Right lung (tissue), 5 donors: ENCODE results near the gene GPN1. TPM values are rescaled to one million over a fixed set of nuclear protein-coding genes. Genes with fewer than 3 reads are reported as not detected.
"Not testable (repeated sequence)": the region's sequence is repeated elsewhere in the genome, so short reads cannot be mapped to it uniquely, and the experiment has no call there.

ENCODE experiments used
- DNase-seq, 2 donors: peaks; one replicate each; pipeline ENCODE4 v3.0.0-alpha.2; 2013
- polyA plus RNA-seq, 5 donors: library from polyadenylated mRNA; unstranded; fragments of 120-200 nt; gene quantifications; one replicate each; pipeline versions ENCODE4 v1.2.1 to v1.2.3, GENCODE V29; 2013; ENCODE audit warnings: inconsistent platforms in 1 of 5, low replicate concordance in 1 of 5; ENCODE audit not compliant: insufficient read length in 5 of 5, insufficient read depth in 1 of 5

Gene GPN1
- polyA plus RNA-seq, 5 donors: 51.2 to 68.1 (median 64.2) TPM

DNA sequence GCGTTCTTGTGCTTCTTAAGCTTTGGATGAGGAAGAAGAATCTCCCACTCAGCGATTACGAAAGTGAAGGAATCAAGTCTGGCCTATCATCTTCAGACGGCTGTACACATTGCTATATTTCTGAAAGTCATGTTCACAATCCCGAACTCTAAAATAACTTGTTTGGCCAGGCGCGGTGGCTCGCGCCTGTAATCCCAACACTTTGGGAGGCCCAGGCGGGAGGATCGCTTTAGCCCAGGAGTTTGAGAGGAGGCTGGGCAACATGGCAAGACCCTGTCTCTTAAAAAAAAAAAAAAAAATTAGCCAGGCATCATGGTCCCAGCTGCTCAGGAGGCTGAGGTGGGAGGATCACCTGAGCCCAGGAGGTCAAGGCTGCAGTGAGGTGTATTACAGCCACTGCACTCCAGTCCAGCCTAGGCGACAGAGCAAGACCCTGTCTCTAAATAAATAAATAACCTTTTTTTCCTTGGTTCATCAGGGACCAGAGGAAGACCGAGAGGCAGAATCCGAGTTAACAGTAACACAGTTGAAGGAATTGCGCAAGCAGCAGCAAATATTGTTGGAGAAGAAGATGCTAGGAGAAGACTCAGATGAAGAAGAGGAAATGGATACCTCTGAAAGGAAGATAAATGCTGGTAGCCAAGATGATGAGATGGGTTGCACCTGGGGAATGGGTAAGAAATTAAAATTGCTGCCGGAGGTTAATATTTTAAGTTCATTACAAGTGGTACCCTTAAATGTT lies 35.9 kb downstream of the GPN1 start:
- no peak for DNase-seq

DNA sequence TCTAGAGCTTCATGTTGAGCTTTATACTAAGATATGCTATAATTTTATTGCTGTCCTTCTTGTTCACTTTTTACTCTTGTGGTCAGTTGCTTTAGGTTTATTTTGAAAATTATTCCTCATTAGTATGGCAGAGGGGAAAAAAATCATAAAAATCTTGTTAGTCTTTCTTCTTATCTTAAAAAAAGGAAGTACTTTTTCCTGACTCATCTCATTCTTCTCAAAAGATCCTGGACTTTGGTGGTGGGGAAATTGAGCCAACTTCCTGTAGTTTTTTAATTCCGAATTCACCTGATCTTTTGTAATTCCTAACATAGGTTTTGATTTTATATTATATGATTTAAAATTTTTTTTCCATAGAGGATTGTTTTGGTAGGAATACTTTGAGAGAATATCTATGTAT lies 38.6 kb downstream of the GPN1 start:
- no peak for DNase-seq

DNA sequence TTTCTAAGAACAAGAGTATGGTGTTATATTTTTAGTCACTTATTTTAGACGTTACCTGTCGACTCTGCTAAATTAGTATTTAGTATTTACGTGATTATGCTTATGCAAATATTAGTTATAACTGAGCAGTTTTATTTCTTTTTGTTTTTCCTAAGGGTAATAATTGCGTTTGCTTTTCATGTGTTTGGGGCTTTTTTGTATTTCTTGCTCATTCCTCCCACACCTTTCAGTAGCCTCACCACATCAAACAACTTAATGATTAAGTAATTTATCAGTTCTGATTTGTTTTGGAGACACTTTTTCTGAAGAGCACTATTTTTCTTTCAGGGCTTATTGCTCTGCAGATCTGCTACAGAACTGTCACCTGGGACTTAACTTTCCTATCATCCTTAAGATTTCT lies 42.4 kb downstream of the GPN1 start:
- no peak for DNase-seq

DNA sequence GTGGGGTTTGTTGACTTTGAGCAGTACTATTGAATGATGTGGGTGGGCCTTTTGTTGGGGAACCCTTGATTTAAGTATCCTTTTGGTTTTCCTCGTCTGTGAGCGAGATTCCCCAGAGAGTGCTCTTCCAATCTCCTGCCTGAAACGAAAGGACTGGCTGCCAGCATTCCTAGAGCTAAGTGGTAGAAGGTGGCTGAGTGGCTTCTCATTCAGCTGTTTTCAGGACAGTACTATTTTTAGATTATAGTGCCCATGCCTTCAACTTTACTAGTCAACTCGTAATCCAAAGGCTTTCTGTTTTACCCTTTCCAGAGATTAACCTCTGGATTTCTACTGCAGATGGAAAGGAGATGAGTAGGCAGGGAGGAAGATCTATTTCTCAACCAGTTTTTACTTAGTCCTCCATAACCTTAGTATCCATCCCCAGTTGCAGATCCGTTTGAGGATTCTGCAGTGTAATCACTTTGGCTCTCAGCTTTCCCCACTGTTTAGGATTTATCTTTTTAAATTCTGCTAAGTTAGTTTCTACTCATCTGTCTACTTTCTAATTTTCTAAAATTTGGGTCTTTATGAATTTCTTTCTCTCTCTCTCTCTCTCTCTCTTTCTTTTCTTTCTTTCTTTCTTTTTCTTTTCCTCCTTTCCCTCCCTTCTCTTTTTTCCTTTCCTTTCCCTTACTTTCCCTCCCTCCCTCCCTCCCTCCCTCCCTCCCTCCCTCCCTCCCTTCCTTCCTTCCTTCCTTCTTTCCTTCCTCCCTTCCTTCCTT lies 44.1 kb downstream of the GPN1 start:
- no peak for DNase-seq

DNA sequence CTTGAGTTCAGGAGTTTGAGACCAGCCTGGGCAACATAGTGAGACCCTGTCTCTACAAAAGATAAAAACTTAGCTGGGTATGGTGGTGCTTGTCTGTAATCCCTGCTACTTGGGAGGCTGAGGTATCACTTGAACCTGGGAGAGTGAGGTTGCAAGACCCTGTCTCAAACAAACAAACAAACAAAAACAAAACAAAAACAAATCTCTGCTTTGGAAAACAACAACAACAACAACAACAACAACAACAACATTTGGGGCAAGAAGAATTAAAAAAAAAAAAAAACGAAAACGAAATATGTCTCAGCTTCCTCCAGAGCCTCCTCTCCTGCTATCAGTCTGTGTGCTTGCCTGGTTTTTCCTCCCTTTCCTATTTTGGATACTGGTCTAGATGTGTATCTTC lies 51.7 kb downstream of the GPN1 start:
- DNase-seq: no peak

DNA sequence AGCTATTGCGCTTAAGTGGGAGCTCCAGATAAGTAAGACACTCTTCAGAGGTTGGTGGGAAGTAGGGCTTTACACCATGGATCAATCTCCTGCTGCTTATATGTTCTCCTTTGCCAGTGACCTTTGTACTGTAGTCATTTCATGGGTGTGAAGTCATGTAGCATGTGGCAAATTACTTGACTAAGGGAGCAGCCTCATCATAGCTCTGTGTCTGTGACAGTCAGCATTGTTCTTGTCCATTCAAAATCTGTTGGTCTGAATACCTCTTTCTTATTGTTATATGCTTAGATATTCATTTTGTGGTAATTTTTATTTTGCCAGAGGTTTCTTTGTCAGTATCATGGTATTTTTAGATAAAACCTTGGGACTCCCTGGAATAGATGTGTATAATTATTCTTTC lies 53.0 kb downstream of the GPN1 start:
- DNase-seq: no peak

DNA sequence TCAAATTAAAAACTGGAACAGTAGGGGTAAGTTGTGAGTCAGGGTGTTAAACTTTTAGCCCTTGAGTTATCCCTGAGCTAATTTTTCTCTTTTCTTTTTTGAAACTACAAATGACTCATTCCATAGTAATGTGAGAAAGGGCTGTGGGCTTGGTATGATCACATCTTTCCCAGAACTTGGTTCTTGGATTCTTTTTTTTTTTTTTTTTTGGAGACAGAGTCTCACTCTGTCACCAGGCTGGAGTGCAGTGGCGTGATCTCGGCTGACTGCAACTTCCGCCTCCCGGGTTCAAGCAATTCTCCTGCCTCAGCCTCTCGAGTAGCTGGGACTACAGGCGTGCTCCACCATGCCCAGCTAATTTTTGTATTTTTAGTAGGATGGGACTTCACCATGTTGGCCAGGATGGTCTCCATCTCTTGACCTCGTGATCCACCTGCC lies 53.5 kb downstream of the GPN1 start:
- DNase-seq: not testable (repeated sequence)

DNA sequence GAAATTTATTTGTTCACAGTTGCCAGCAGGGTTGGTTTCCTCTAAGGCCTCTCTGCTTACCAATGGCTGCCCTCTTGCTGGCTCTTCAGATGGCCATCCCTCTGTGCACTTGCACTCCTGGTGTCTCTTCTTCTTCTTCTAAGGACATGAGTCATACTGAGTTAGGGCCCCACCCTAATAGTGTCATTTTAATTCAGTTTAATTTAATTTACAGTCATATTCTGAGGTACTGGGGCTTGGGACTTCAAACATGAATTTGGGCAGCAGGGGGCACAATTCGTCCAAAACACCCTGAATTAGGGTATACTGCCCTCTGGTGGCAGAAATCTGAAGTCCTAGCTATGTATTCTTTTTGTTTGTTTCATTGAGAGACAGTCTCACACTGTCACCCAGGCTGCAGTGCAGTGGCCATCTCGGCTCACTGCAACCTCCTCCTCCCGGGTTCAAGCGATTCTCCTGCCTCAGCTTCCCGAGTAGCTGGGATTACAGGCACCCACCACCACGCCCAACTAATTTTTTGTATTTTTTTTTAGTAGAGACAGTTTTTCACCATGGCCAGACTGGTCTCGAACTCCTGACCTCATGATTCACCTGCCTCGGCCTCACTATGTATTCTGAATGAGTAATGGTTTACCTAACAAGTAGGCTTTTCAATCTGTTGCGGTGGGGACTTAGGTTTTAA lies 54.7 kb downstream of the GPN1 start:
- peak; percentile 64 to 74 for DNase-seq

DNA sequence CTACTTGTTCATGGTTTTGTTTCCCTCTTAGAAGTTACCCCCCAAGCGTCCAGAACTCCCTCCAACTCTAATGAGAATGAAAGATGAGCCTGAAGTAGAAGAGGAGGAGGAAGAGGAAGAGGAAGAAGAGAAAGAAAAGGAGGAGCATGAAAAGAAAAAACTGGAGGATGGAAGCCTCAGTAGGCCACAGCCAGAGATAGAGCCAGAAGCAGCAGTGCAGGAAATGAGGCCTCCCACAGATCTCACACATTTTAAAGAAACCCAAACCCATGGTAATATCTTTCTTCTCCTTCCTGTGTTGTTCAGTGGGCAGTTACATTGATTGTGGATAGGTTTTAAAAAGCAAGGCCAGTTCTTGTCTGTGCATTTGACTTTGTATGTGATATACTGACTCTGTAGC lies 56.2 kb downstream of the GPN1 start:
- DNase-seq: not testable (repeated sequence)

DNA sequence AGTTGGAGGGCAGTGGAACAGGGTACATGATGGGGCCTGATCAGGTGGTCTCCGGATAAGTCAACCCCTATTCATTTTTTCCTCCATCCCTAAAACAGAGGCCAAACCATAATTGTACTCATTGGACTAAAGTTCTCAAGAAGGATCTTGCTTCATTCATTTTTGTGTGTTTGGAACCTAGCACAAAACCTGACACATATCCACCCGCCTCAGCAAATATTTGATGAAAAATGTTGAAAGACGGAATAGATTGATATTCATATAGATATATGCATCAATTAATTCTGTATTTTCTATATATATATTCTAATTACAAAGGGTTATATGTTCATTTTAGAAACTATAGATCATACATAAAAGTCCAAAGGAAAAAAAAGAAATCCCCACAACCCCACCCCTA lies 56.7 kb downstream of the GPN1 start:
- DNase-seq: no peak

DNA sequence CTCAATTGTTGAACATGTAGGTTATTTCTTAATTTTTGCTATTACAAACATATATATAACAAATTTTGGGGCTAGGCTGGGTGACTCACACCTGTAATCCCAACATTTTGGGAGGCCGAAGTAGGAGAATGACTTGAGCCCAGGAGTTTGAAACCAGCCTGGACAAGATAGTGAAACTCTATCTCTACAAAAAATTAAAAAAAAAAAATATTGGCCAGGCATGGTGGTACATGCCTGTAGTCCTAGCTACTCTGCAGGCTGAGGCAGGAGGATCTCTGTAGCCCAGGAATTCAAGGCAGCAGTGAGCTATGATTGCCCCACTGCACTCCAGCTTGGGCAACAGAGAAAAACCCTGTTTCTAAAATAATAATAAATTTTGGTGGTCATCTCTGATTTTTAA lies 58.4 kb downstream of the GPN1 start:
- DNase-seq: no peak

DNA sequence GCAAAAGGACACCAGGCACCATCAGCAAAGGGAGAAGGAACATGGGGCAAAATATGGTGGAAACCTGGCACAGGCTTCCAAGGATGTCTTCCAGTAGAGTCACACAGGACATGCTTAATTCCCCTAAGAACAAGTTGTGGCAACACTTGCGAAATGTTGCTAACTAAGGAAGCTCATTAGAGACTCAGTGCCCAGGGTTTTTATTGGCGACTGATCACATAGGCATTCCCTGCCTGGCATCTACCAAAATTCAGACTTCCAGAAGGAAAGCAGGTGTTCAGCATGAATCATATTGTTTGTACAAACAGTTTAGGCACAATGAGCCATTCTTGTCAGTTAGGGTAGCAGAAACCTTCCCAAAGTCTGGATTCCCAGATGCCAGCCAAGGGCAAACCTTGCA lies 60.6 kb downstream of the GPN1 start:
- DNase-seq: no peak

DNA sequence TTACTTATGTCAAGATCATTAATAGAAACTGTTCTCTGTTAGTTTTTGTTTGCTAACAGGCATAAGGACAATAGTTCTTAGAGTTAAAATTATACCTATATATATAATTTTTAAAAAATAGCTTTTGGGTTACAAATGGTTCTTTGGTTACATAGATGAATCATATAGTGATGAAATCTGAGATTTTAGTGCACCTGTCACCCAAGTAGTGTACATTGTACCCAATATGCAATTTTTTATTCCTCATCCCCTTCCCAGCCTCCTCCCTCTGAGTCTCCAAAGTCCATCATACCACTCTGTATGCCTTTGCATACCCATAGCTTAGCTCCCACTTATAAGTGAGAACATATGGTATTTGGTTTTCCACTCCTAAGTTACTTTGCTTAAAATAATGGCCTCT lies 61.2 kb downstream of the GPN1 start:
- DNase-seq: no peak

DNA sequence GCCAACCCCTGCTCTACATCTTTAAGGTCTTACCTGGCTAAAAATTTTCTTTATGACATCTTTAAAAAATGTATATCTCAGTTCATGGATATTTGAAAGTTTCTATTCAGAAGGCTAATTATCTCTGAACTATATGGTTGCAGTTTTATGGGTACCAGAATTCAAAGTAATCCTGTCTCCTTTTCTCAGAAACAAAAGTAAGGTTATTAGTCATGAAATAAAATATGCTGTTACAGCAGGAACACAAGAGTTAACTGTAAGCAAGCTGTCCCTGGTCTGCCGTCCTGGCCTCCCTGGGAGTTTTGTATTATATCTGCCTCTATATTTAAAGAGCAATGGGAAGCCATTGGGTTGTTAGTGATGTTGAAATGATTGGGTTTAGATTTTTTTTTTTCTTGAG lies 68.8 kb downstream of the GPN1 start:
- no peak for DNase-seq

Other genes with a start within 250 kb of the GPN1 start
- gene ZNF513, start 248.3 kb upstream of the GPN1 start, polyA plus RNA-seq: 10 to 100 TPM; 12.4 to 23.3 (median 14.5) TPM
- 10 to 100 TPM; 69.0 to 87.8 (median 82.8) TPM for gene PPM1G, start 219.5 kb upstream of the GPN1 start, polyA plus RNA-seq
- gene NRBP1, start 200.4 kb upstream of the GPN1 start, polyA plus RNA-seq: 100 to 1,000 TPM; 125 to 139 (median 135) TPM
- gene KRTCAP3, start 186.7 kb upstream of the GPN1 start, polyA plus RNA-seq: 10 to 100 TPM; 12.0 to 17.1 (median 12.9) TPM
- gene IFT172, start 139.3 kb upstream of the GPN1 start, polyA plus RNA-seq: 10 to 100 TPM; 41.1 to 52.5 (median 49.4) TPM
- gene FNDC4, start 133.8 kb upstream of the GPN1 start, polyA plus RNA-seq: 10 to 100 TPM; 13.4 to 17.1 (median 14.2) TPM
- gene GCKR, start 132.2 kb upstream of the GPN1 start, polyA plus RNA-seq: 1 to 10 TPM in 3 of 5 donors, under 1 TPM in 2; 0.55 to 2.3 (median 1.2) TPM
- 10 to 100 TPM; 61.9 to 89.3 (median 87.2) TPM for gene ZNF512, start 46.0 kb upstream of the GPN1 start, polyA plus RNA-seq
- 10 to 100 TPM; 11.6 to 15.9 (median 13.2) TPM for gene CCDC121, start within 50 bp of the GPN1 start, polyA plus RNA-seq
- 10 to 100 TPM; 47.6 to 64.5 (median 59.9) TPM for gene SUPT7L, start 34.6 kb downstream of the GPN1 start, polyA plus RNA-seq
- gene SLC4A1AP, start 34.8 kb downstream of the GPN1 start, polyA plus RNA-seq: 10 to 100 TPM; 28.8 to 37.0 (median 34.3) TPM
- 100 to 1,000 TPM in 3 of 5 donors, 10 to 100 TPM in 2; 90.6 to 129 (median 102) TPM for gene MRPL33, start 142.7 kb downstream of the GPN1 start, polyA plus RNA-seq